GM18507 (cell line): ENCODE measurements around the gene CBFA2T3.
"Not testable (repeated sequence)": the region's sequence is repeated elsewhere in the genome, so short reads cannot be mapped to it uniquely, and the experiment has no call there.

Experiments used
- DNase-seq: peaks from one replicate; pipeline ENCODE4 v3.0.0; 2011; ENCODE audit warnings: low read depth; ENCODE audit not compliant: insufficient read length; ENCODE audit errors: extremely low spot score
- FAIRE-seq: peaks from 2 replicates; lab custom pipeline; 2011; peaks lifted over from hg19 to GRCh38; lab: Jason Lieb, UNC

The CBFA2T3 gene

GRCh38 chr16:88901718-88902337 lies 75.2 kb downstream of the CBFA2T3 start:
- FAIRE-seq (no peak), DNase-seq (no peak)

GRCh38 chr16:88900662-88901052 lies 76.3 kb downstream of the CBFA2T3 start:
- DNase-seq (no peak), FAIRE-seq (no peak)

GRCh38 chr16:88899901-88900661 lies 76.9 kb downstream of the CBFA2T3 start:
- FAIRE-seq: no peak
- DNase-seq: no peak

GRCh38 chr16:88897696-88898425 lies 79.1 kb downstream of the CBFA2T3 start:
- DNase-seq (no peak), FAIRE-seq (no peak)

GRCh38 chr16:88896238-88897070 lies 80.6 kb downstream of the CBFA2T3 start:
- DNase-seq: no peak
- no peak for FAIRE-seq

- FAIRE-seq: no peak
- DNase-seq: no peak
Measured at GRCh38 chr16:88895335-88895734, 81.7 kb downstream of the CBFA2T3 start.

GRCh38 chr16:88894681-88895300 lies 82.2 kb downstream of the CBFA2T3 start:
- FAIRE-seq: no peak
- no peak for DNase-seq

- not testable (repeated sequence) for DNase-seq, FAIRE-seq
Measured at GRCh38 chr16:88894266-88894665, 82.7 kb downstream of the CBFA2T3 start.

- DNase-seq (no peak), FAIRE-seq (no peak)
Measured at GRCh38 chr16:88893127-88893968, 83.7 kb downstream of the CBFA2T3 start.

GRCh38 chr16:88892065-88892464 lies 84.9 kb downstream of the CBFA2T3 start:
- FAIRE-seq (no peak), DNase-seq (no peak)

GRCh38 chr16:88891083-88891482 lies 85.9 kb downstream of the CBFA2T3 start:
- no peak for DNase-seq
- no peak for FAIRE-seq

- DNase-seq, FAIRE-seq: not testable (repeated sequence)
Measured at GRCh38 chr16:88889702-88890352, 87.2 kb downstream of the CBFA2T3 start.

GRCh38 chr16:88888461-88889387 lies 88.3 kb downstream of the CBFA2T3 start:
- DNase-seq (no peak), FAIRE-seq (no peak)

GRCh38 chr16:88888057-88888456 lies 89.0 kb downstream of the CBFA2T3 start:
- no peak for DNase-seq
- FAIRE-seq: no peak

GRCh38 chr16:88886845-88887521 lies 90.0 kb downstream of the CBFA2T3 start:
- no peak for FAIRE-seq

GRCh38 chr16:88886420-88886844 lies 90.6 kb downstream of the CBFA2T3 start:
- FAIRE-seq (no peak), DNase-seq (no peak)

More at GRCh38 chr16:88886845-88887521, 90.0 kb downstream of the CBFA2T3 start:
- no peak for DNase-seq
